Suprapubic skin (tissue), 4 donors: ENCODE results near the gene SOCS3. TPM values are rescaled to one million over a fixed set of nuclear protein-coding genes. Genes with fewer than 3 reads are reported as not detected.
A peak's percentile ranks its signal among the peaks of the same experiment; 100 is the strongest.

Experiments used
- DNase-seq, 2 donors: peaks; one replicate each; pipeline ENCODE4 v3.0.0-alpha.2; 2019; ENCODE audit warnings: low spot score in 2 of 2
- H3K27ac ChIP-seq: fragments of 200-600 bp; sonication (generic); one replicate; pipeline ENCODE4 v1.5.1; 2019
- H3K27me3 ChIP-seq: fragments of 200-600 bp; sonication (generic); one replicate; pipeline ENCODE4 v1.5.1; 2019
- H3K36me3 ChIP-seq: fragments of 200-600 bp; sonication (generic); one replicate; pipeline ENCODE4 v1.5.1; 2019
- H3K4me1 ChIP-seq: fragments of 200-600 bp; sonication (generic); one replicate; pipeline ENCODE4 v1.5.1; 2019
- H3K4me3 ChIP-seq: fragments of 200-600 bp; sonication (generic); one replicate; pipeline ENCODE4 v1.5.1; 2019; ENCODE audit warnings: mild to moderate bottlenecking
- H3K9me3 ChIP-seq: fragments of 200-600 bp; sonication (generic); one replicate; pipeline ENCODE4 v1.5.1; 2019
- EP300 ChIP-seq: sonication (generic); formaldehyde crosslinking; IDR thresholded peaks from one replicate; pipeline ENCODE4 v1.6.1; 2017; ENCODE audit warnings: antibody characterized with exemption
- POLR2A ChIP-seq, 2 donors: fragments of 450-650 bp; IDR thresholded peaks; one replicate each; pipeline ENCODE4 v1.6.1; 2017; ENCODE audit warnings: antibody characterized with exemption in 2 of 2, mild to moderate bottlenecking in 2 of 2, moderate library complexity in 2 of 2
- POLR2AphosphoS5 ChIP-seq, 3 donors: sonication (generic); formaldehyde crosslinking; IDR thresholded peaks; one replicate each; pipeline ENCODE4 v1.6.1; 2017; ENCODE audit warnings: antibody characterized with exemption in 3 of 3
- WGBS: methylation state at CpG from one replicate; pipeline ENCODE4 v1.1.5; 2018; 5-methylcytosine and 5-hydroxymethylcytosine counted together
- total RNA-seq, 4 donors: library from RNA; depleted of rRNA; stranded (reverse); fragments of >200 nt; gene quantifications; one replicate each; pipeline ENCODE4 v1.1.0, GENCODE V29; 2016
- TF ChIP-seq, protein P1 (sequence below), 2 donors: fragments of 200-600 bp in 1 of 2; fragments of 450-650 bp in 1 of 2; sonication (generic) in 1 of 2; IDR thresholded peaks; one replicate each; pipeline ENCODE4 v1.5.1; 2016 to 2019; ENCODE audit warnings: antibody characterized with exemption in 2 of 2, mild to moderate bottlenecking in 1 of 2, moderate library complexity in 1 of 2

Gene SOCS3
- total RNA-seq, 4 donors from 2014 or later, result 33.2 to 264 (median 60.9) TPM

DNA sequence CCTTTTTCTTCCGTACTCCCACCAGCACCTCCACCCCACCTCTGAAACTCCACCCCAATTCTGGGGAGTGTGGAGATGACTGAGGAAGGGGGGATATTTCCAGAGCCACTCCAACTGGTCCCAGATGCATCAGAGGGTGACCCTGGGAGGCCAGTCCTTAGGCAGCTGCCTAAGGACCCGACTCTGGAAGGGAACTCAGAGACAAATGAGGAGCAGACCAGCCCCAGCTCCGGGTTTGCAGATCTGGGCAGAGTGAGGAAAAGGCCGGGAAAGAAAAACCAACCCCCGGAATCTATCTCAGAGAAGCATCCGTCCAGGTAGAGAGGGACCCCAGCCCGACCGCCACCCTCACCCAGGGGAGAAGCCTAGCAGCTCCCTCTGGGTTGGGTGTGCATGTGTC is 41.5 kb downstream of the SOCS3 start:
- Histone ChIP-seq H3K36me3 (no peaks in the 10 kb centered on the region), H3K4me3 (no peak overlapping the region), H3K4me1 (peaks cover 59% of the 10 kb centered on the region), H3K27me3 (no peaks in the 10 kb centered on the region), H3K9me3 (no peaks in the 10 kb centered on the region), H3K27ac (no peak overlapping the region)
- TF ChIP-seq, protein P1, sequence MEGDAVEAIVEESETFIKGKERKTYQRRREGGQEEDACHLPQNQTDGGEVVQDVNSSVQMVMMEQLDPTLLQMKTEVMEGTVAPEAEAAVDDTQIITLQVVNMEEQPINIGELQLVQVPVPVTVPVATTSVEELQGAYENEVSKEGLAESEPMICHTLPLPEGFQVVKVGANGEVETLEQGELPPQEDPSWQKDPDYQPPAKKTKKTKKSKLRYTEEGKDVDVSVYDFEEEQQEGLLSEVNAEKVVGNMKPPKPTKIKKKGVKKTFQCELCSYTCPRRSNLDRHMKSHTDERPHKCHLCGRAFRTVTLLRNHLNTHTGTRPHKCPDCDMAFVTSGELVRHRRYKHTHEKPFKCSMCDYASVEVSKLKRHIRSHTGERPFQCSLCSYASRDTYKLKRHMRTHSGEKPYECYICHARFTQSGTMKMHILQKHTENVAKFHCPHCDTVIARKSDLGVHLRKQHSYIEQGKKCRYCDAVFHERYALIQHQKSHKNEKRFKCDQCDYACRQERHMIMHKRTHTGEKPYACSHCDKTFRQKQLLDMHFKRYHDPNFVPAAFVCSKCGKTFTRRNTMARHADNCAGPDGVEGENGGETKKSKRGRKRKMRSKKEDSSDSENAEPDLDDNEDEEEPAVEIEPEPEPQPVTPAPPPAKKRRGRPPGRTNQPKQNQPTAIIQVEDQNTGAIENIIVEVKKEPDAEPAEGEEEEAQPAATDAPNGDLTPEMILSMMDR (IDR thresholded peaks at IDR 0.05), result no peak
- no peak for TF ChIP-seq EP300
- TF ChIP-seq POLR2AphosphoS5 (IDR thresholded peaks at IDR 0.05), result no peak
- no peak for TF ChIP-seq POLR2A (IDR thresholded peaks at IDR 0.05)
- 73% methylated on average over 7 of the region's 8 CpGs for WGBS
- DNase-seq, result no peak

DNA sequence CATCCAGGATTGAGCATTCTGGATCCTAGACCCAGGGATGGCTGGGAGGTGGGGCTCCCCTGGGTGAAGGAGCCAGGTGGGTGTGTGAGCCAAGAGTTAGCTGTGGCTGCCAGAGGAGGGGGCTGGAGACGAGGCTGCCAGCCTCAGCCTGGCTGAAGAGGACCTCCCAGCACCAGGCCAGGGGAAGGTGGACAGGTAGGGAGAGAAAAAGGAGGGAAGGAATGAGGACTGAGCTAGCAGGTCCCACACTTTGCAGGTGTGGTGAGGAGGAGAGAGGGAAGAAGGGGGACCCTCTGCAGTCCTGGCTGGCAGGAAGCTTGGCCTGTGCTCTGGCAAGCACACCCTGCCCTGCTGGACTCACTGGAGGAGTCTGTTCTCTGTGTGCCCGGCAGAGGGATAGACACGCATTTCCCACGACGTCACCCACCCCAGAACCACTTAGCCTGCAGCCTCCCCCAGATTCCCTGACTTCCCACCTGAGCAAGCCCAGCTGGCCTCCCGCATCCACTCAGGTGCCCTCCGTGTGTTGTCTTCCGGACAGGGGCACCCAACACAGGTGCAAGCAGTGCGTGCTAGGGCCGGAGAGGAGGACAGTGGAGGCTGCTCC is 42.0 kb downstream of the SOCS3 start:
- no peak for DNase-seq
- 76% methylated on average over 10 of the region's 10 CpGs for WGBS

DNA sequence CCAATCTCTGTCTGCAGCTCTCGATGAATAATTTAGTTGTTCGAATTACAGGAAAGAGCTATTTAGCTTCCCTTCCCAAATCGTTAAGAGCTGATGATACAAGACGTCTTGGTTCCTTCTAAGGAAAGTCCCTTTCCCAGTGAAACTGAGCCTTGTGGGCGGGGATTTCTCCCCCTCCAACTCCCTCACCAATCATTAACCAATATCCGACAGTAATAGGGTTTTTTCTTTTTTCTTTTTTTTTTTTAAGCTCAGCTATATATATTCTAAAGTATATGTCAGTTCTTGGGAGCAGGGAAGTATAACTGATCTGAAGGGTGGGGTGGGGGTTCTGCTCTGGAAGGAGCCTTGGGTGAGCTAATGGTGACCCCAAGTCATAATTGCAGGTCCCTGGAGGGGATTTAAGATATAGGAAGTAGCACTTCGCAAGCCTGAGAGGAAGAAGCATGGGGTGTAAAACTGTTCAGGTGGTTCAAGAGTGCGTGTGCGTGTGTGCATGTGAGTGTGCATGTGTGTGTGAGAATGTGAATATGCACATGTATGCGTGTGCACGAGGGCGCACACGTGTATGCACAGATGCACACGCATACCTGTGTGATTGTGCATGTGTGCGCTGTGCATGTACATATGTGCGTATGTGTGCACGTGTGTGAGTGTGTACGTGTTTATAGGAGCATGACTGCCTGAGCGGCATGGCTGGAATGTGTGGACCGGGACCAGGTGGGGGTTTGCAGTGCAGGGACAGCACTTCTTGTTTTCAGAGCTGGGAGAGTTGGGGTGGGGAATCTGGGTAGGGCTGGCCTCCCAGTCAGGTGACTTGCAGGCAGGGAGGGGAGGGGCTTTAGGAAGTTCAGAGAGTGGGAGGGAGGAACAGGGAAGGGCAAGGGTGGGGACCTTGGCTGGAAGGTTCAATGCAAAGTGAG is 42.7 kb downstream of the SOCS3 start:
- H3K36me3 ChIP-seq, result no peaks in the 10 kb centered on the region
- H3K27me3 ChIP-seq, result no peaks in the 10 kb centered on the region
- H3K4me1 ChIP-seq, result peaks cover 47% of the 10 kb centered on the region
- 40% methylated on average over 20 of the region's 20 CpGs for WGBS
- H3K9me3 ChIP-seq, result no peaks in the 10 kb centered on the region
- H3K27ac ChIP-seq, result peak overlapping the region; percentile 90
- no peak for TF ChIP-seq POLR2AphosphoS5 (IDR thresholded peaks at IDR 0.05)
- no peak overlapping the region for H3K4me3 ChIP-seq
- DNase-seq, result peak in 1 of 2 donors; percentile 67

More for the DNA sequence above, 42.0 kb downstream of the SOCS3 start:
- Histone ChIP-seq H3K36me3 (no peaks in the 10 kb centered on the region), H3K27me3 (no peaks in the 10 kb centered on the region), H3K4me1 (peaks cover 54% of the 10 kb centered on the region), H3K27ac (no peak overlapping the region), H3K4me3 (no peak overlapping the region), H3K9me3 (no peaks in the 10 kb centered on the region)
- TF ChIP-seq POLR2A (IDR thresholded peaks at IDR 0.05) (no peak), POLR2AphosphoS5 (IDR thresholded peaks at IDR 0.05) (no peak), EP300 (no peak)
- TF ChIP-seq, protein P1 (IDR thresholded peaks at IDR 0.05), result no peak

DNA sequence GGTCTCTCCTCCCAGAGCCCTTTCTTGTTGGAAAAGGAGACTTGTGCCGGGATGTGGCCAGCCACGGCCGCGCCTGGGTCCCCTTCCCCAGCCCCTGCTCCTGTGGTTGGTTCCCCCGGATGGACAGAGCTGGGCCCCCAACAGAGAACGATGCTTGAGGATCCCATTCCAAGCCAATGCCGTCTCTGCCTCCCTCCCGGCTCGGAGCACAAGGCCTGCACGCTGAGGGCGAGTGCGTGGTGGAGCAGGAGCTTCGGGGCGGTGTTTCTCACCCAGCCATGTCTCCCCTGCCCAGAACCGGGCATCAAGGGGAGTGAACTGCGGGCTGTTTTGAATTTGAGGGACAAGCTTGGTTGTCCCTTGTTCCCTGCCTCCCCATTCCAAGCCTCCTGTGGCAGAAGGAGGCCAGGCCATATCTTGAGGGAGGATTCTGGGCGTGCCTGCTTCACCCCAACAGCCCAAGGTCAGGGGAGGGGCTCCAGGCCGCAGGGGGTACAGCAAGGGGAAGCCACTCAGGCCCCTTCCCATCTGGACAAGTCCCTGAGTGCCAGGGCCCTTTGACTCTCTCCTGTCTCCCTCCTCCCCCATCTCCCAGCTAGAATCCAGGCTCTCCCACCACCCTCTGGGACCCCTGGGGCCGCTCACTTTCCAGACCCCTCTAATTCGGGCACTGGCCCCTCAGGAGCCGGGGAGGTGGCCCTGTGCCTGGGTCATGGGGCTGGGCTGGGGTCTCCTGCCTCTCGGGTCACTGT is 43.6 kb downstream of the SOCS3 start:
- peak in 1 of 2 donors; percentile 67 for DNase-seq
- Histone ChIP-seq H3K36me3 (no peaks in the 10 kb centered on the region), H3K9me3 (no peaks in the 10 kb centered on the region), H3K4me1 (peaks cover 47% of the 10 kb centered on the region), H3K27me3 (no peaks in the 10 kb centered on the region), H3K27ac (peak overlapping the region; percentile 90), H3K4me3 (peak overlapping the region; percentile 2)
- TF ChIP-seq POLR2A (IDR thresholded peaks at IDR 0.05) (no peak), POLR2AphosphoS5 (IDR thresholded peaks at IDR 0.05) (no peak), EP300 (no peak)
- TF ChIP-seq, protein P1 (IDR thresholded peaks at IDR 0.05), result no peak
- 69% methylated on average over 20 of the region's 22 CpGs for WGBS

DNA sequence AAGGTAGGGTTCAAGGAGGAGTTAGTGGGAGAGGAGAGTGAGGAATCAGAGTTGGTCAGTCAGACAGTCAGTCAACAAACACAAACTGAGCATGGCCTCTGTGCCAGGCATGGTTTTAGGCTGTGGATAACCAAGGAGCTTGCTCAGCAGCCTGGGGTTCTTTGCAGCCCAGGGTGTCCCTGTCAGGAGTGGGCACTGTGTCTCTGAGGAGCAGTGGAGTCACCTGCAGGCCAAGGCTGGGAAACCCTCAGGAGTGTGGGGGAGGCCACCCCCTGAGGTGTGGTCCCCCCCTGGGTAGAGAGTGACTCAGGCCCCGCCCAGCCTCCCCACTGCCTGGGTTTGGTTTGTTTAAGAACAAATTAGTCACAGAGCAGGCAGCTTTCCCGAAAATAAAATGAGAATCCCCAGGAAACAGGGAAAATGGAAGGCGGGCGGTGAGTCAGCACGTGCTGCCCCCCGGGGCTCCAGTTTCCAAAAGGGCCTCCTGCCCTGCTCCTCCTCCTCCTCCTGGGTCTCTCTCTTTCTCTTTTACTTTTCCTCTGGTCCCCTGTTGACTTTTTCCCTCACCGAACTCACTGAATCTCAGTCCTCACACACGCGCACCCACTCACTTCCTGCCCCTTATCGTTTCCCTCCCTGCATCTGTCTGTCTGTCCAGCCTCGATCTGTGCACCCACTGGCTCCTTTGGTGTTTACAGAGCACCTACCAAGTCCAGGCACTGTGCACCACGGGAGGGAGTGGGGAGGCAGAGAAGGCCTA is 44.3 kb downstream of the SOCS3 start:
- Histone ChIP-seq H3K4me3 (peak overlapping the region; percentile 2), H3K27ac (peak overlapping the region; percentile 90), H3K27me3 (no peaks in the 10 kb centered on the region), H3K4me1 (peaks cover 47% of the 10 kb centered on the region), H3K9me3 (no peaks in the 10 kb centered on the region), H3K36me3 (no peaks in the 10 kb centered on the region)
- 13% methylated on average over 12 of the region's 12 CpGs for WGBS
- peak; percentile 92 to 94 for DNase-seq
- TF ChIP-seq EP300 (no peak), POLR2AphosphoS5 (IDR thresholded peaks at IDR 0.05) (peak in 1 of 3 donors; percentile 26), POLR2A (IDR thresholded peaks at IDR 0.05) (no peak)
- TF ChIP-seq, protein P1 (IDR thresholded peaks at IDR 0.05), result no peak
